HepG2 (cell line): ENCODE measurements around the gene SAC3D1. TPM values are rescaled to one million over a fixed set of nuclear protein-coding genes. Genes with fewer than 3 reads are reported as not detected.
A peak's percentile ranks its signal among the peaks of the same experiment; 100 is the strongest.

ENCODE experiments used
- AGO2 ChIP-seq: fragments of 200-400 bp; formaldehyde crosslinking; optimal IDR thresholded peaks from 2 replicates; pipeline ENCODE3; 2017; ENCODE audit warnings: mild to moderate bottlenecking, low read depth, low read length, moderate library complexity
- GPN1 ChIP-seq: sonication (generic); formaldehyde crosslinking; IDR thresholded peaks from 2 replicates; pipeline ENCODE4 v1.5.1; 2020; ENCODE audit warnings: missing genetic modification reagents, borderline replicate concordance
- GTF2F1 ChIP-seq: fragments of 150-350 bp; IDR thresholded peaks from 2 replicates; pipeline ENCODE4 v1.6.1; 2014; ENCODE audit warnings: low read length
- KMT2B ChIP-seq: IDR thresholded peaks from 2 replicates; pipeline ENCODE4 v1.6.1; 2016; ENCODE audit warnings: missing genetic modification reagents, missing compliant biosample characterization
- MZF1 ChIP-seq: sonication (generic); formaldehyde crosslinking; IDR thresholded peaks from 2 replicates; pipeline ENCODE4 v1.8.1; 2023; ENCODE audit warnings: mild to moderate bottlenecking, missing genetic modification reagents, borderline replicate concordance
- NFYC ChIP-seq: IDR thresholded peaks from 2 replicates; pipeline ENCODE4 v1.6.1; 2016; ENCODE audit warnings: missing genetic modification reagents, missing compliant biosample characterization
- NR2C2 ChIP-seq: sonication (generic); formaldehyde crosslinking; IDR thresholded peaks from 2 replicates; pipeline ENCODE4 v1.4.0; 2020; ENCODE audit warnings: missing genetic modification reagents, mild to moderate bottlenecking, moderate library complexity, borderline replicate concordance
- RARG ChIP-seq: sonication (generic); formaldehyde crosslinking; IDR thresholded peaks from 2 replicates; pipeline ENCODE4 v1.4.0; 2020; ENCODE audit warnings: low read depth, mild to moderate bottlenecking, missing genetic modification reagents
- STAT6 ChIP-seq: sonication (generic); formaldehyde crosslinking; IDR thresholded peaks from 2 replicates; pipeline ENCODE4 v1.4.0; 2020; ENCODE audit warnings: missing genetic modification reagents, mild to moderate bottlenecking, borderline replicate concordance
- THYN1 ChIP-seq: sonication (generic); formaldehyde crosslinking; IDR thresholded peaks from 2 replicates; pipeline ENCODE4 v1.8.1; 2023; ENCODE audit warnings: low read depth, mild to moderate bottlenecking, moderate library complexity, missing genetic modification reagents, borderline replicate concordance
- ZFP36L2 ChIP-seq: sonication (generic); formaldehyde crosslinking; IDR thresholded peaks from 2 replicates; pipeline ENCODE4 v1.4.0; 2020; ENCODE audit warnings: missing genetic modification reagents
- ZNF274 ChIP-seq: sonication (generic); formaldehyde crosslinking; IDR thresholded peaks from 2 replicates; pipeline ENCODE4 v1.5.1; 2020; ENCODE audit warnings: mild to moderate bottlenecking, missing genetic modification reagents
- ZNF432 ChIP-seq: sonication (generic); formaldehyde crosslinking; IDR thresholded peaks from 2 replicates; pipeline ENCODE4 v1.5.0; 2020; ENCODE audit warnings: missing genetic modification reagents, mild to moderate bottlenecking, borderline replicate concordance
- ZNF446 ChIP-seq: sonication (generic); formaldehyde crosslinking; IDR thresholded peaks from 2 replicates; pipeline ENCODE4 v1.5.0; 2020; ENCODE audit warnings: mild to moderate bottlenecking, missing genetic modification reagents
- ZNF451 ChIP-seq: sonication (generic); formaldehyde crosslinking; IDR thresholded peaks from 2 replicates; pipeline ENCODE4 v1.5.0; 2020; ENCODE audit warnings: mild to moderate bottlenecking, missing genetic modification reagents
- ZNF543 ChIP-seq: sonication (generic); formaldehyde crosslinking; IDR thresholded peaks from 2 replicates; pipeline ENCODE4 v1.4.0; 2020; ENCODE audit warnings: mild to moderate bottlenecking, missing genetic modification reagents
- ZNF598 ChIP-seq: sonication (generic); formaldehyde crosslinking; IDR thresholded peaks from 2 replicates; pipeline ENCODE4 v1.5.1; 2020; ENCODE audit warnings: mild to moderate bottlenecking, missing genetic modification reagents, borderline replicate concordance
- ZNF766 ChIP-seq: sonication (generic); formaldehyde crosslinking; IDR thresholded peaks from 2 replicates; pipeline ENCODE4 v1.5.0; 2020; ENCODE audit warnings: missing genetic modification reagents, borderline replicate concordance
- ZSCAN5A ChIP-seq: sonication (generic); formaldehyde crosslinking; IDR thresholded peaks from 2 replicates; pipeline ENCODE4 v1.8.0; 2022; ENCODE audit warnings: mild to moderate bottlenecking, missing genetic modification reagents, borderline replicate concordance
- polyA plus RNA-seq, 8 experiments: library from polyadenylated mRNA; depleted of rRNA in 3 of 8; stranded (reverse) in 7 of 8; unstranded in 1 of 8; fragments of >200 nt; fragmentation: Illumina TruSeq in 4 of 8; extraction: Trizol in 4 of 8; gene quantifications; 2 replicates each; pipeline versions ENCODE4 v1.2.1 to v1.2.3, GENCODE V29; 2011 to 2016; ENCODE audit warnings: low read depth in 4 of 8, missing spikeins in 1 of 8, mixed read lengths in 1 of 8; ENCODE audit not compliant: insufficient read depth in 1 of 8
- total RNA-seq, 5 experiments: library from RNA; depleted of rRNA; stranded (reverse); fragments of >200 nt; fragmentation: Illumina TruSeq; extraction: Trizol; gene quantifications; 2 replicates each; pipeline ENCODE4 v1.2.3, GENCODE V29; 2016; ENCODE audit warnings: low read depth in 1 of 5

SAC3D1 gene
- total and polyA plus RNA-seq, 2 of the 13 experiments (the other 11 are each of a cell fraction or from before 2014, with no cell fraction given) = 7.4 to 36.3 TPM

GRCh38 chr11:65027213-65028067 is 13.6 kb upstream of the SAC3D1 start, which contains the start of gene SNX15 (continued):
- no peak for TF ChIP-seq ZFP36L2 (CRISPR knock-in tag)
- TF ChIP-seq MZF1 = 0 out of 2 replicates have a peak, but pooled peaks have one; percentile 60
- TF ChIP-seq NFYC (CRISPR knock-in tag) = peak; percentile 34; the same call in 1 of the 2 replicates
- TF ChIP-seq ZNF766 (CRISPR knock-in tag) = peak; percentile 68; the same call in 1 of the 2 replicates
- TF ChIP-seq ZNF543 (CRISPR knock-in tag) = 0 out of 2 replicates have a peak, but pooled peaks have one; percentile 52
- 0 out of 2 replicates have a peak, but pooled peaks have one; percentile 22 for TF ChIP-seq THYN1 (CRISPR knock-in tag)
- peak; percentile 5; the same call in 1 of the 2 replicates for TF ChIP-seq ZSCAN5A
- peak; percentile 30 for TF ChIP-seq AGO2
- TF ChIP-seq STAT6 (CRISPR knock-in tag) = 0 out of 2 replicates have a peak, but pooled peaks have one; percentile 42
- TF ChIP-seq GPN1 = no peak
- TF ChIP-seq ZNF432 (CRISPR knock-in tag) = no peak
- TF ChIP-seq RARG (CRISPR knock-in tag) = no peak
- peak; percentile 48; the same call in 1 of the 2 replicates for TF ChIP-seq NR2C2 (CRISPR knock-in tag)
- peak; percentile 85; the same call in 1 of the 2 replicates for TF ChIP-seq ZNF274 (CRISPR knock-in tag)
- TF ChIP-seq KMT2B (CRISPR knock-in tag) = peak; percentile 55; the same call in 1 of the 2 replicates
- TF ChIP-seq ZNF451 (CRISPR knock-in tag) = peak; percentile 70; the same call in 1 of the 2 replicates
- TF ChIP-seq ZNF446 (CRISPR knock-in tag) = no peak
- TF ChIP-seq GTF2F1 = no peak
- TF ChIP-seq ZNF598 = peak; percentile 63; the same call in 1 of the 2 replicates
